ENCODE data around the gene TRAK2.

- TF ChIP-seq POLR2AphosphoS5 (IDR thresholded peaks at IDR 0.05; ENCODE audit: borderline replicate concordance, low read depth, low read length) (no peak), EZH2 (IDR thresholded peaks at IDR 0.05) (no peak), FOXP2 (optimal IDR thresholded peaks at IDR 0.05; ENCODE audit: control extremely low read depth, extremely low read length, insufficient read depth) (no peak)
Measured at GRCh38 chr2:201377218-201377617, 74.0 kb downstream of the TRAK2 start.

Measured in SK-N-MC (cell line).